NCI-H2196 treated with DMSO at 0.1 percent for 48 hours (cell line): ENCODE measurements around the gene C1orf141.
"Not testable (repeated sequence)": the region's sequence is repeated elsewhere in the genome, so short reads cannot be mapped to it uniquely, and the experiment has no call there.

Experiments used
- DNase-seq: peaks from one replicate; lab custom pipeline; 2025; ENCODE audit not compliant: unreplicated experiment; lab: John Stamatoyannopoulos, UW

C1orf141 gene

DNA sequence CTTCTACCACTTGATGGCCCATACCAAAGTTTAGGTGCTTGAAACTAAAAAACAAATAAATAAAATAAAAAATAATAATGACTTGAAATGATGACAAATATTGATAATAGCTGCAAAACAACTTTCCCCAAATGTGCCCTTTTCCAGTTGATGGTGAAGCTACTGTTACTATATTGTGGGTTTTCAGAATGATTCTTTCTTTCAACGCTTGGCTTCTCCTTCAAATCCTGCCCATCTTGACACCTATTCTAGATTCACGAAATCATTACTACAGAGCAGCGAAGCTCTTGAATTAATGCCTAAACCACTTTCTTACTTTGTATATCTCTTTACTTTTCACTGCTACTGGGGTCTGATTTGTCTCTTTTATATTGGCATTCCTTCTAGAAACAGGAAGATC, 9.2 kb upstream of the C1orf141 start:
- DNase-seq: no peak

DNA sequence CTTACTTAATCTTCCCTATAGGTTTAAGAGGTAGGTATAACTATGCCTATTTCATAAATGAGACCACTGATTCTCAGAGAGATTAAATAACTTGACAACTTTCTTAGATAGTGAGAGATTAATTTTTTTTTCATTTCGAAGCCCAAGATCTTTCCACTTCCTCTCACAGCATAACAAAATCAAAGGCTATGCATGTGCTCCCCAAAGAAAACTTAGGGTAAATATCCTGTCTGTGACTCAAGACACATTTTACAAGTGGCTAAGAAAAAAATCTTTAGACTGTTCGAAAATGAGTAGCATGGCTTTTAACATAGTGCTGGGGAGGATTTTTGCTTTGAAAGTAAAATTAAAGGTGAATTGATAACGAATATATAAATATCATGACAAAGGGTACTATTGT, 8.2 kb upstream of the C1orf141 start:
- no peak for DNase-seq

DNA sequence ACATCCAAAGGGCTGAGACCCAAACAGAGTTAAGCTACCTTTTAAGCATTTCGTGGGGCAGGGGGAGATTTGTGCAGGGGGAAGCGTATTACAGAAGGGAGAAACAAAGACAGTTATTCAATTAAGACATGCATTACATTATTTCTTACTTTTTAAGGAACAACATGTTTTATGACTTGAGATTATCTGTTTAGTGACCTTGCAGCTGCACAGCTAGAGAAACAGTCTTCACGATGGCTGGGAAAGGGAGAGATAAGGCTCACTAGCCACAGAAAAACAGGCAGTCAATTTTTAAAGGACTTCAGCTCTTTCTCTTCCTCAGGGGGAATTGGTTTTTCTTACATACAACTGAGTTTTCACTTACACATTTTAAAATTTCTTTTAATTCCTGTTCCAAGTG, 7.1 kb upstream of the C1orf141 start:
- DNase-seq: not testable (repeated sequence)

DNA sequence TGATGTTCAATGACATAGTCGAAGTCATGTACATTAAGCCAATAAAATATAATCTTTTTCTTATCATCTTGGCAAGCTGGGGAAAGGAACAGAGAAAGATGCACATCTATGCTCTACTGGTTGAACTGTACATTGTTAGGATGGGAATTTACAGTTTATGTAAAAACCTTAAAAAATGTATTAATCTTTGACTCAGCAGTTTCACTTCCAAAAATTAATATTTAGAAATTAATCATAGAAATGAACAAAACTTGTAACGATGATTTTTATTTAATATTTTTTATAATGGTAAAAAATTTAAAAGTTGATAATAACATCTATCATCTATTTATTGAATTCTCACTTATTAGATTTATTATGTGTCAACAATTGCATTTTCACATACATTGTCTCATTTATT, 5.7 kb upstream of the C1orf141 start:
- no peak for DNase-seq

- no peak for DNase-seq
Observed at GRCh38 chr1:67138813-67139499, 4.2 kb upstream of the C1orf141 start.

GRCh38 chr1:67137307-67137753, 2.6 kb upstream of the C1orf141 start:
- no peak for DNase-seq

- no peak for DNase-seq
Observed at GRCh38 chr1:67135354-67135753, 584 bp upstream of the C1orf141 start.

DNA sequence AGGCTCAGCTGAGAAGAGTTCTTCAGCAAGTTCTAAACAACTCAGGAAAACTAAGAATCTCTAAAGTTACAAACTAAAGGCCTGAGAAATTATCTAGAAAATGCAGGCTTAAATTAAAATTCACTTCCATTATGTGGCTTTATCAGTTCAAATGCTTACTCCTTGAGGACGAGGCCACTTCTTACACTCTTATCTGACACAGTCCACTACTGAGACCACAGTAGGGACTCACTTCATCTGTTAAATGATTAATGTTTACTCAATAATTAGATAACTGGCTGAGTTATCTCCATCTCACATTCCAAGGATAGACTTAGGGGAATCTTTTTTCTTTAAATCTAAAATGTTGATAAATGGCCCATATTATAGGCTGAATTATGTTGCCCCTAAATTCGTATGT, 1.6 kb downstream of the C1orf141 start:
- no peak for DNase-seq

- DNase-seq: no peak
Observed at GRCh38 chr1:67130673-67131072, 4.1 kb downstream of the C1orf141 start.

- no peak for DNase-seq
Observed at GRCh38 chr1:67126974-67127373, 7.8 kb downstream of the C1orf141 start.

- DNase-seq: no peak
Observed at GRCh38 chr1:67126111-67126746, 8.5 kb downstream of the C1orf141 start.

DNA sequence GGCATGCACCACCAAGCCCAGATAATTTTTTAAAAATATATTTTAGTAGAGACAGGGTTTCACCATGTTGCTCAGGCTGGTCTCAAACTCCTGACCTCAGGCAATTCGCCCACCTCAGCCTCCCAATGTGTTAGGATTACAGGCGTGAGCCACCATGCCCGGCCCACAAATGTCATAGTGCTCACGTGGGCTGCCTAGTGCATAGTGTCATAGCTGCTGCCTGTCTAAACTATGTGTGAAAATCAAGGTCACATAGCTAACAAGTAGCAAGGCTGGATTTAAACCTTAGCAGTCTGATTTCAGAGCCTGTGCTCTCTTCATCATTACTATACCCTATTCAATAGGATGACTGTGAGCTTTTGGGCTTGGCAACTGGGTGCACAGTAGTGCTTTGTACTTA, 10.3 kb downstream of the C1orf141 start:
- no peak for DNase-seq

DNA sequence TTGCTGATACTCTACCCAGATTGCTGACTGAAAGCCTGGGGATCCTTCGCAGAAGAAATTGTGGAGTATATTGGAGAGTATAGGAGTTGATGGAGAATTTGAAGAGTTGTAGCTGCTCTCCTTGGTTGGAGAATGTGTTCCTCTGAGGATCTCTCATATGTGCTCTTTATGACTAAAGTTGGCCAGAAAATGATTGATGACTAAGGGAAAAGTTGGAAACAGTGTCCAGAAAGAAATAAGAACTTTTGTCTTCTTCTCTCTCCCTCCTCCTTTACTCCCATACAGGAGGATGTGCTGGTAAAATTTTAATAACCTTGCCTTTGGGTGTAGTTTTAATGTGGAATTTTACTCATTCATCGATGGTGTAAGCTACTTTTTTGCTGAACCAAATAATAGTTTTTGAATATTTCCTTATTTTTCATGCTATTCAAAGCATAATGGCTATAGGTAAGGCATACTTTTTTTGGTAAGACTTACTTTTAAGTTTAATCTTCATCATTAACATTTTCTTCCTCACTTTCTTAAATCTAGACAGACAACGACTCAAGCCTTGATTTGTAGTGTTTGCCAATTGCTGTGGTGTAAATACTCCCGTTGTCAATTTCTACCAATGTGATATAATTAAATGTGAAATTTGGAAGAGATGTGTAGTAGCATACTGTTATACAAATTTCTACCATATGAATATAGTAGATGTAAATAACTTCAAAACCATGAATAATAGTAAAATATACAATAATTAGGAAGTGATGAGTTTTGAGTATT, 13.7 kb downstream of the C1orf141 start:
- DNase-seq: no peak

- DNase-seq: no peak
Observed at GRCh38 chr1:67118646-67119045, 16.1 kb downstream of the C1orf141 start.

DNA sequence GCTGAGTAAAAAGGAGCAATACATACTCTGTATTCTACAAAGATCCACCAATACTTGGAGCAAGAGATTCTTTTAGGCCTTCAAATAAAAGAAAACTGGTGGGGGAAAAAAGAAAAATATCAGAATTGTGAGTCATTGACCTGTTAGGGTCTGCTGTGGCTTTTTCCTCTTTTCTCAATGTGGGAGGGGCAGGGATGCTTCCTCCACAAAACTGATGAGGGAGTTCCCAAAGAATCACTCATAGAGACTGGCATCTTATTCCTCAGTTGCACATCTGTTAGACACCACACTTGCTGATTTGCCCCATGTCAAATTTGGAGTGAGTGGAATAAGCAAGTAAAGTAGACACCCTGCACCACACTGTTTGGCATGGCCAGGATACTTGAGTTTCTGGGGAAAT, 16.6 kb downstream of the C1orf141 start:
- no peak for DNase-seq

DNA sequence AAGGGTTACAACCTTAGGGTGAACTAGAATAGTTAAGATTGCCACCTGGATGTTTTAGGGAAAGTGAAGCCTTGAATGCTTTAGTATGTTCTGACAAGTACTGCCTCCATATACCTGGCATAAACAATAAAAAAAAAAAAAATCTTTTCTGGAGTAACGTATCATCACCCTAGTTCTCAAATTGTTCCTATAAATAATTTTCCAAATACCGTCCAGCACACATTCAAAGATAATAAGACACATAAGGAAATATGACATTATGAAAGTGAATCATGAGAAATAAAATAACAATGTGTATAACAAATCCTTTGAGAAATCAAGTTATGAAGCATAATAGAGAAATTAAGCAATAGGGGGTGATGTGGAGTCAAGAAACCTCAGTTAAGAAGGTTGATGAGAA, 20.6 kb downstream of the C1orf141 start:
- no peak for DNase-seq

DNA sequence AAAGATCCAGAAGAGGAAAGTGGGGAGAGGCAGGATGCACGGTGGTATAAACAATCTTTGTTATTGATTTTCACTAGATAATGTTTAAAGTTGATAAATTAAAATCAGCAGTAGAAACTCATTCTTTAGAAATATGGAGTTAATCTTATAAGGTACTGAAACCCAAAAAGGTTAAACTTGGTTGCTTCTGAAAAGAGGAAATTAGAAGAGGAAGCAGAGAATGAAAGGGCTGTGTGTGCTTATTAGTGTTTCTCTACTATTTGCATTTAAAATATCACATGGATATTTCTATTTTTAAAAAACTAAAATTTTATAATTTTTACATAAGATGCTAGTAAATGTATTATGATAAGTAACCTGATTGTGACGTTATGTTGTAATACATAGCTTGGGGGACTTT, 24.4 kb downstream of the C1orf141 start:
- no peak for DNase-seq

GRCh38 chr1:67105508-67105907, 29.3 kb downstream of the C1orf141 start:
- DNase-seq: no peak

- DNase-seq: no peak
Observed at GRCh38 chr1:67103548-67103947, 31.2 kb downstream of the C1orf141 start.

GRCh38 chr1:67100833-67101232, 33.9 kb downstream of the C1orf141 start:
- no peak for DNase-seq

- no peak for DNase-seq
Observed at GRCh38 chr1:67097305-67097704, 37.5 kb downstream of the C1orf141 start.

DNA sequence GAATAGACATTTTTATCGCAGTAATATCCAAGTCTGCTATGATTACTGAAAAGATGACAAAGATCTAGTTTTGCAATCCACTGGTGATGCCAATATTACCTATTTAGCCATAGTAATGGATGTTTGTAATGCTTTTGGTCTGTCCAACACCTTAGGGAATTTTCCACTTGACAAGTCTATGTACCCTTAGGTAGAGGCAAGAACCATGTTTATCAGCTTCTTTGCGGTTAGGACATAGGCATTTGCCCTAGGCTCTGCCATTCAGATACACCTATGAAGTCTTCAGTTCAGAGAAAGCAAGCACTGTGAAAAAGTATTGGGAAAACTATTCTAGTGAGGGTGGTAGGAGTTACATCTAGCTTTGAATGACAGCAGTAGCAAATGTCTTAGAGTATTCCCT, 40.6 kb downstream of the C1orf141 start:
- no peak for DNase-seq
